Measurements from ENCODE around the gene SLC16A5. TPM values are rescaled to one million over a fixed set of nuclear protein-coding genes. Genes with fewer than 3 reads are reported as not detected.

The SLC16A5 gene
- total and polyA plus RNA-seq, 2 experiments from 2014 or later = 4.8 to 10.6 TPM

GRCh38 chr17:75118307-75118706, 30.6 kb downstream of the SLC16A5 start:
- no peaks in the 10 kb centered on the region for H3K9me2 ChIP-seq (ENCODE audit: insufficient read depth)
- no peaks in the 10 kb centered on the region for H3K9me3 ChIP-seq (ENCODE audit: low read depth)
- H3K79me2 ChIP-seq (ENCODE audit: insufficient read depth) = peaks cover 15% of the 10 kb centered on the region; the same call in 1 of the 2 replicates
- no peaks in the 10 kb centered on the region for H4K20me1 ChIP-seq (ENCODE audit: insufficient read depth)
- no peak overlapping the region for H3K27ac ChIP-seq
- H3K4me2 ChIP-seq (ENCODE audit: unreplicated experiment) = no peak overlapping the region
- H2AFZ ChIP-seq = no peak overlapping the region
- in situ Hi-C loops (cut with MboI) = no loop called here
- H3K9ac ChIP-seq = no peak overlapping the region
- 92 to 94% methylated on average over 14 of the region's 14 CpGs for WGBS, 2 experiments (ENCODE audit: low coverage in 1 of 2, low lambda C conversion rate in 2 of 2, missing lambda C conversion rate in 2 of 2)
- H3K27me3 ChIP-seq (replicated peaks; ENCODE audit: insufficient read depth) = no peaks in the 10 kb centered on the region
- TF ChIP-seq EZH2phosphoT487 (IDR thresholded peaks at IDR 0.05; ENCODE audit: insufficient read depth, low read depth) (no peak), EZH2 (IDR thresholded peaks at IDR 0.05; ENCODE audit: insufficient read depth, poor library complexity, severe bottlenecking) (no peak)
- DNase-seq = no peak
- H3K36me3 ChIP-seq (ENCODE audit: low read depth) = no peaks in the 10 kb centered on the region
- no peaks in the 10 kb centered on the region for H3F3A ChIP-seq (ENCODE audit: insufficient read depth)
- H3K4me1 ChIP-seq (ENCODE audit: insufficient read depth) = 0 out of 2 replicates have a peak, but pooled peaks cover 7% of the 10 kb centered on the region
- no peak overlapping the region for H3K4me3 ChIP-seq

DNA sequence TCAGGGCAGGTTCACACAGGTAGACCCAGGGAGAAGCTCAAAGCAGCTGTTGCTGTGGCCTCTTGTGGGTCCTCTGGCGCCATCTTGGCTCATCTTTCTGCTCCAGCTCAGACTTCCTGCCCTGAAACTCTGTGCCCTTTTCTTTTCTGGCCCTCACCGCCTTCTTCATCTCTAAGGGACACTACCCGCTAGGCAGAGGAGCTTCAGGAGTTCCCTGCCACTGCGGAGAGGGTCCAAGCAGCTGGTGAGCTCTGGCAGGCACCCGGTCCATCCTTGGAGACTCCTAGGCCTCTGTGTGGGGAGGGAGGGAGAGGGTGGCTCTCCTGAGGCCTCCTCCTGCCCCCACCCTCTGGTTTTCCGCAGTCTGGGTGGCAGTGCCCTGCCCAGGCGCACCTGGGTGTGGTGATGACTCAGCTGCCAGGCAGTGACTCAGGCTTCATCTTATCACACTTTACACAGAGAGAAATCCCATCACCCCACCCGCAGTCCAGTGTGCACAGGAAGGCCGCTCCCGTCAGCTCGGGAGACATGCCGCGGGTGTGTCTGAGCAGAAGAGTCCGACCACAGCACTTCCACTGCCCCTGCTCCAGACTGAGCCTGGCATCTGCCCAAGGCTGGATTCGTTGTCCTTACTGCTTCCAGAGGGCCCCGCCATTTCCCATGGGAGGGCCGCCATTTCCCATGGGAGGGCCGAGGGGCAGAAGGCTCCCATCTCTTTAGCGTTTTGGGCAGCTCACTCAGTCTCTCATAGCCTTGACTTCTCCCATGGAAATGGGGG, 36.5 kb downstream of the SLC16A5 start:
- H3K4me1 ChIP-seq (ENCODE audit: insufficient read depth) = no peaks in the 10 kb centered on the region

GRCh38 chr17:75124819-75125162, 37.0 kb downstream of the SLC16A5 start:
- Histone ChIP-seq H3K27ac (no peak overlapping the region), H3K27me3 (replicated peaks; ENCODE audit: insufficient read depth) (no peaks in the 10 kb centered on the region), H4K20me1 (ENCODE audit: insufficient read depth) (no peaks in the 10 kb centered on the region), H3K9ac (no peak overlapping the region), H3K9me2 (ENCODE audit: insufficient read depth) (no peaks in the 10 kb centered on the region), H2AFZ (no peak overlapping the region), H3K4me2 (ENCODE audit: unreplicated experiment) (no peak overlapping the region), H3K4me3 (no peak overlapping the region), H3K36me3 (ENCODE audit: low read depth) (no peaks in the 10 kb centered on the region), H3K9me3 (ENCODE audit: low read depth) (no peaks in the 10 kb centered on the region), H3F3A (ENCODE audit: insufficient read depth) (no peaks in the 10 kb centered on the region), H3K4me1 (ENCODE audit: insufficient read depth) (no peaks in the 10 kb centered on the region), H3K79me2 (ENCODE audit: insufficient read depth) (no peaks in the 10 kb centered on the region)
- 83 to 88% methylated on average over 4 of the region's 4 CpGs for WGBS, 2 experiments (ENCODE audit: low coverage in 1 of 2, low lambda C conversion rate in 2 of 2, missing lambda C conversion rate in 2 of 2)
- TF ChIP-seq EZH2 (IDR thresholded peaks at IDR 0.05; ENCODE audit: insufficient read depth, poor library complexity, severe bottlenecking) = no peak
- no peak for TF ChIP-seq EZH2phosphoT487 (IDR thresholded peaks at IDR 0.05; ENCODE audit: insufficient read depth, low read depth)
- in situ Hi-C loops (cut with MboI) = no loop called here
- no peak for DNase-seq

More for the DNA sequence above, 36.5 kb downstream of the SLC16A5 start:
- no peak for TF ChIP-seq EZH2 (IDR thresholded peaks at IDR 0.05; ENCODE audit: insufficient read depth, poor library complexity, severe bottlenecking)
- no peak for TF ChIP-seq EZH2phosphoT487 (IDR thresholded peaks at IDR 0.05; ENCODE audit: insufficient read depth, low read depth)
- Histone ChIP-seq H3K9me2 (ENCODE audit: insufficient read depth) (no peaks in the 10 kb centered on the region), H3K79me2 (ENCODE audit: insufficient read depth) (no peaks in the 10 kb centered on the region), H3K9me3 (ENCODE audit: low read depth) (no peaks in the 10 kb centered on the region), H3K4me2 (ENCODE audit: unreplicated experiment) (no peak overlapping the region), H3K4me3 (no peak overlapping the region), H4K20me1 (ENCODE audit: insufficient read depth) (no peaks in the 10 kb centered on the region), H2AFZ (no peak overlapping the region), H3K27ac (no peak overlapping the region), H3K36me3 (ENCODE audit: low read depth) (no peaks in the 10 kb centered on the region), H3K9ac (no peak overlapping the region), H3F3A (ENCODE audit: insufficient read depth) (no peaks in the 10 kb centered on the region), H3K27me3 (replicated peaks; ENCODE audit: insufficient read depth) (no peaks in the 10 kb centered on the region)
- DNase-seq = peak; percentile 18
- in situ Hi-C loops (cut with MboI) = no loop called here
- WGBS, 2 experiments (ENCODE audit: low coverage in 1 of 2, low lambda C conversion rate in 2 of 2, missing lambda C conversion rate in 2 of 2) = 90 to 92% methylated on average over 19 of the region's 19 CpGs

- Histone ChIP-seq H3K4me2 (ENCODE audit: unreplicated experiment) (no peak overlapping the region), H3K36me3 (ENCODE audit: low read depth) (no peaks in the 10 kb centered on the region), H3K9me3 (ENCODE audit: low read depth) (no peaks in the 10 kb centered on the region), H3K79me2 (ENCODE audit: insufficient read depth) (0 out of 2 replicates have a peak, but pooled peaks cover 10% of the 10 kb centered on the region), H3K9me2 (ENCODE audit: insufficient read depth) (no peaks in the 10 kb centered on the region), H3F3A (ENCODE audit: insufficient read depth) (no peaks in the 10 kb centered on the region), H3K27me3 (replicated peaks; ENCODE audit: insufficient read depth) (no peaks in the 10 kb centered on the region), H3K4me3 (no peak overlapping the region), H3K4me1 (ENCODE audit: insufficient read depth) (no peaks in the 10 kb centered on the region), H2AFZ (no peak overlapping the region), H3K27ac (no peak overlapping the region), H3K9ac (no peak overlapping the region), H4K20me1 (ENCODE audit: insufficient read depth) (no peaks in the 10 kb centered on the region)
- in situ Hi-C loops (cut with MboI) = no loop called here
- DNase-seq = no peak
- 75 to 77% methylated on average over 3 of the region's 3 CpGs for WGBS, 2 experiments (ENCODE audit: low coverage in 1 of 2, low lambda C conversion rate in 2 of 2, missing lambda C conversion rate in 2 of 2)
- no peak for TF ChIP-seq EZH2 (IDR thresholded peaks at IDR 0.05; ENCODE audit: insufficient read depth, poor library complexity, severe bottlenecking)
- no peak for TF ChIP-seq EZH2phosphoT487 (IDR thresholded peaks at IDR 0.05; ENCODE audit: insufficient read depth, low read depth)
Measured at GRCh38 chr17:75125984-75126383, 38.2 kb downstream of the SLC16A5 start.
